ENCODE results near the gene AMIGO3. TPM values are rescaled to one million over a fixed set of nuclear protein-coding genes. Genes with fewer than 3 reads are reported as not detected.

The AMIGO3 gene
- total RNA-seq, 1 donor from 2014 or later = not detected

GRCh38 chr3:49673715-49674496, 45.6 kb downstream of the AMIGO3 start, which contains the start of gene APEH:
Gene APEH, plus strand, starts transcription at chr3:49674351. Its CDS starts 51 bp downstream, at chr3:49674402.
- DNase-seq (ENCODE audit: low read depth) (peak; percentile 92), FAIRE-seq (no peak)
- no peaks in the 10 kb centered on the region for H3K27me3 ChIP-seq (ENCODE audit: control insufficient read depth, insufficient read depth, low read length)
- peaks cover 24% of the 10 kb centered on the region for H3K36me3 ChIP-seq (ENCODE audit: control insufficient read depth, insufficient read depth, low read length)
- H3K4me3 ChIP-seq (ENCODE audit: low read depth, low read length) = peak within 1 kb of the TSS; percentile 85
- no peak for TF ChIP-seq CTCF (IDR thresholded peaks at IDR 0.05; ENCODE audit: insufficient read depth, low read length, severe bottlenecking)

- TF ChIP-seq CTCF (IDR thresholded peaks at IDR 0.05; ENCODE audit: insufficient read depth, low read length, severe bottlenecking) = no peak
- H3K27me3 ChIP-seq (ENCODE audit: control insufficient read depth, insufficient read depth, low read length) = no peaks in the 10 kb centered on the region
- peak overlapping the region; percentile 85 for H3K4me3 ChIP-seq (ENCODE audit: low read depth, low read length)
- DNase-seq (ENCODE audit: low read depth) = peak; percentile 27
- peaks cover 20% of the 10 kb centered on the region for H3K36me3 ChIP-seq (ENCODE audit: control insufficient read depth, insufficient read depth, low read length)
- no peak for FAIRE-seq
These were observed 46.3 kb downstream of the AMIGO3 start for GRCh38 chr3:49673121-49673714.

GRCh38 chr3:49671291-49672288, 47.9 kb downstream of the AMIGO3 start:
- FAIRE-seq = no peak
- no peaks in the 10 kb centered on the region for H3K27me3 ChIP-seq (ENCODE audit: control insufficient read depth, insufficient read depth, low read length)
- H3K4me3 ChIP-seq (ENCODE audit: low read depth, low read length) = no peak overlapping the region
- DNase-seq (ENCODE audit: low read depth) = peak; percentile 68
- peak; percentile 95 for TF ChIP-seq CTCF (IDR thresholded peaks at IDR 0.05; ENCODE audit: insufficient read depth, low read length, severe bottlenecking)
- peaks cover 8% of the 10 kb centered on the region for H3K36me3 ChIP-seq (ENCODE audit: control insufficient read depth, insufficient read depth, low read length)

- DNase-seq (ENCODE audit: low read depth) (no peak), FAIRE-seq (peak; percentile 66)
- no peaks in the 10 kb centered on the region for H3K27me3 ChIP-seq (ENCODE audit: control insufficient read depth, insufficient read depth, low read length)
- no peak overlapping the region for H3K4me3 ChIP-seq (ENCODE audit: low read depth, low read length)
- peaks cover 4% of the 10 kb centered on the region for H3K36me3 ChIP-seq (ENCODE audit: control insufficient read depth, insufficient read depth, low read length)
- no peak for TF ChIP-seq CTCF (IDR thresholded peaks at IDR 0.05; ENCODE audit: insufficient read depth, low read length, severe bottlenecking)
These were observed 48.6 kb downstream of the AMIGO3 start for GRCh38 chr3:49670940-49671290.

- TF ChIP-seq CTCF (IDR thresholded peaks at IDR 0.05; ENCODE audit: insufficient read depth, low read length, severe bottlenecking) = no peak
- Histone ChIP-seq H3K36me3 (ENCODE audit: control insufficient read depth, insufficient read depth, low read length) (no peaks in the 10 kb centered on the region), H3K27me3 (ENCODE audit: control insufficient read depth, insufficient read depth, low read length) (no peaks in the 10 kb centered on the region), H3K4me3 (ENCODE audit: low read depth, low read length) (no peak overlapping the region)
- DNase-seq (ENCODE audit: low read depth) = no peak
- FAIRE-seq = no peak
These were observed 50.1 kb downstream of the AMIGO3 start for GRCh38 chr3:49669352-49669751.

All from bronchial epithelial cell (primary cell).